ENCODE results near the gene PPP4R1. TPM values are rescaled to one million over a fixed set of nuclear protein-coding genes. Genes with fewer than 3 reads are reported as not detected.
"Not testable (repeated sequence)": the region's sequence is repeated elsewhere in the genome, so short reads cannot be mapped to it uniquely, and the experiment has no call there.

The PPP4R1 gene
- total RNA-seq, 1 donor from 2014 or later = 164 TPM

GRCh38 chr18:9628984-9629383, 14.6 kb upstream of the PPP4R1 start:
- ATAC-seq = no peak

GRCh38 chr18:9627642-9628041, 13.3 kb upstream of the PPP4R1 start:
- ATAC-seq = peak; percentile 80

GRCh38 chr18:9619990-9620389, 5.6 kb upstream of the PPP4R1 start:
- no peak for ATAC-seq

GRCh38 chr18:9619545-9619944, 5.2 kb upstream of the PPP4R1 start:
- peak; percentile 38 for ATAC-seq

GRCh38 chr18:9619056-9619455, 4.7 kb upstream of the PPP4R1 start:
- no peak for ATAC-seq

GRCh38 chr18:9617006-9617542, 2.7 kb upstream of the PPP4R1 start:
- ATAC-seq = no peak

GRCh38 chr18:9616049-9616448, 1.7 kb upstream of the PPP4R1 start:
- ATAC-seq = no peak

GRCh38 chr18:9615280-9615797, 980 bp upstream of the PPP4R1 start:
- ATAC-seq = no peak

GRCh38 chr18:9613550-9614400, 584 bp downstream of the PPP4R1 start:
- peak; percentile 39 for ATAC-seq

GRCh38 chr18:9612977-9613376, 1.4 kb downstream of the PPP4R1 start:
- no peak for ATAC-seq

- ATAC-seq = peak; percentile 69
Measured at GRCh38 chr18:9612215-9612830, 2.0 kb downstream of the PPP4R1 start.

GRCh38 chr18:9609190-9609589, 5.2 kb downstream of the PPP4R1 start:
- ATAC-seq = no peak

GRCh38 chr18:9608728-9609127, 5.6 kb downstream of the PPP4R1 start:
- no peak for ATAC-seq

- ATAC-seq = no peak
Measured at GRCh38 chr18:9608298-9608697, 6.1 kb downstream of the PPP4R1 start.

- not testable (repeated sequence) for ATAC-seq
Measured at GRCh38 chr18:9607111-9607510, 7.2 kb downstream of the PPP4R1 start.

- no peak for ATAC-seq
Measured at GRCh38 chr18:9606039-9606438, 8.3 kb downstream of the PPP4R1 start.

GRCh38 chr18:9604348-9604747, 10.0 kb downstream of the PPP4R1 start:
- ATAC-seq = peak; percentile 35

- ATAC-seq = no peak
Measured at GRCh38 chr18:9599328-9599727, 15.0 kb downstream of the PPP4R1 start.

GRCh38 chr18:9597609-9598008, 16.8 kb downstream of the PPP4R1 start:
- no peak for ATAC-seq

GRCh38 chr18:9596843-9597526, 17.4 kb downstream of the PPP4R1 start:
- ATAC-seq = no peak

GRCh38 chr18:9596226-9596625, 18.1 kb downstream of the PPP4R1 start:
- ATAC-seq = no peak

- ATAC-seq = peak; percentile 76
Measured at GRCh38 chr18:9594823-9595596, 19.3 kb downstream of the PPP4R1 start.

Data from esophagus mucosa (tissue), 1 donor.